GM21825 (cell line): ENCODE measurements around the gene FJX1.
"Not testable (repeated sequence)": the region's sequence is repeated elsewhere in the genome, so short reads cannot be mapped to it uniquely, and the experiment has no call there.

ENCODE experiments used
- ATAC-seq: cut with Tn5 transposase; IDR thresholded peaks from one replicate; pipeline ENCODE4 v1.9.1; 2021; ENCODE audit warnings: mild to moderate bottlenecking, moderate library complexity; ENCODE audit not compliant: unreplicated experiment

Gene FJX1

GRCh38 chr11:35629914-35630313, 11.7 kb downstream of the FJX1 start:
- ATAC-seq, result no peak

- no peak for ATAC-seq
Measured at GRCh38 chr11:35631891-35632290, 13.6 kb downstream of the FJX1 start.

GRCh38 chr11:35632301-35632700, 14.0 kb downstream of the FJX1 start:
- no peak for ATAC-seq

- ATAC-seq, result no peak
Measured at GRCh38 chr11:35633827-35634423, 15.7 kb downstream of the FJX1 start.

- no peak for ATAC-seq
Measured at GRCh38 chr11:35635933-35636332, 17.7 kb downstream of the FJX1 start.

GRCh38 chr11:35639591-35640179, 21.4 kb downstream of the FJX1 start:
- no peak for ATAC-seq

- no peak for ATAC-seq
Measured at GRCh38 chr11:35641171-35641897, 23.1 kb downstream of the FJX1 start.

- no peak for ATAC-seq
Measured at GRCh38 chr11:35641964-35642363, 23.7 kb downstream of the FJX1 start.

GRCh38 chr11:35647421-35648093, 29.3 kb downstream of the FJX1 start:
- ATAC-seq, result no peak

- ATAC-seq, result no peak
Measured at GRCh38 chr11:35650006-35650405, 31.7 kb downstream of the FJX1 start.

- ATAC-seq, result no peak
Measured at GRCh38 chr11:35650467-35650866, 32.2 kb downstream of the FJX1 start.

GRCh38 chr11:35651263-35651662, 33.0 kb downstream of the FJX1 start:
- no peak for ATAC-seq

GRCh38 chr11:35652786-35653185, 34.5 kb downstream of the FJX1 start:
- not testable (repeated sequence) for ATAC-seq

- no peak for ATAC-seq
Measured at GRCh38 chr11:35654711-35655110, 36.5 kb downstream of the FJX1 start.

GRCh38 chr11:35655254-35655653, 37.0 kb downstream of the FJX1 start:
- no peak for ATAC-seq

- no peak for ATAC-seq
Measured at GRCh38 chr11:35655856-35656255, 37.6 kb downstream of the FJX1 start.

GRCh38 chr11:35658020-35658948, 40.0 kb downstream of the FJX1 start:
- ATAC-seq, result no peak

GRCh38 chr11:35661534-35661933, 43.3 kb downstream of the FJX1 start:
- ATAC-seq, result no peak

- ATAC-seq, result peak; percentile 40
Measured at GRCh38 chr11:35662061-35662648, 43.9 kb downstream of the FJX1 start.

- ATAC-seq, result peak; percentile 89
Measured at GRCh38 chr11:35662649-35663407, 44.6 kb downstream of the FJX1 start, which contains the start of gene TRIM44. Gene TRIM44 (plus strand): TSS chr11:35662775. CDS start chr11:35663112, 337 bp downstream.
